ENCODE results near the gene SCAMP4. TPM values are rescaled to one million over a fixed set of nuclear protein-coding genes. Genes with fewer than 3 reads are reported as not detected.
A peak's percentile ranks its signal among the peaks of the same experiment; 100 is the strongest.

The SCAMP4 gene
- total and polyA plus RNA-seq, 2 of the 13 experiments (the other 11 are each of a cell fraction or from before 2014, with no cell fraction given): 10.7 to 13.7 TPM

GRCh38 chr19:1905863-1906375 is 720 bp downstream of the SCAMP4 start:
- H3K27ac ChIP-seq (ENCODE audit: extremely low read length, insufficient read depth, low read length): peak overlapping the region; percentile 69
- in situ Hi-C loops (cut with HindIII; ENCODE audit: extremely low pct_ligation_motif_present, low pct_unique_long_range_greater_than_20kb): no loop called here
- 0 out of 2 replicates have a peak, but pooled peaks have one; percentile 6 for TF ChIP-seq HDAC2 (CRISPR knock-in tag; IDR thresholded peaks at IDR 0.05)
- TF ChIP-seq GMEB2 (CRISPR knock-in tag; IDR thresholded peaks at IDR 0.05; ENCODE audit: low read depth): no peak
- no peak for TF ChIP-seq NR2F1 (CRISPR knock-in tag; IDR thresholded peaks at IDR 0.05)
- TF ChIP-seq KAT7 (CRISPR knock-in tag; IDR thresholded peaks at IDR 0.05; ENCODE audit: borderline replicate concordance): no peak
- TF ChIP-seq CHCHD3 (CRISPR knock-in tag; IDR thresholded peaks at IDR 0.05): no peak
- no peak for TF ChIP-seq RFXANK (CRISPR knock-in tag; IDR thresholded peaks at IDR 0.05)
- TF ChIP-seq ZBTB38 (CRISPR knock-in tag; IDR thresholded peaks at IDR 0.05): no peak
- 0 out of 2 replicates have a peak, but pooled peaks have one; percentile 3 for TF ChIP-seq ZFP37 (CRISPR knock-in tag; IDR thresholded peaks at IDR 0.05; ENCODE audit: borderline replicate concordance)
- TF ChIP-seq KDM5B (CRISPR knock-in tag; IDR thresholded peaks at IDR 0.05; ENCODE audit: borderline replicate concordance): 0 out of 2 replicates have a peak, but pooled peaks have one; percentile 9
- TF ChIP-seq TBX3 (IDR thresholded peaks at IDR 0.05; ENCODE audit: borderline replicate concordance): no peak
- TF ChIP-seq, protein P1, sequence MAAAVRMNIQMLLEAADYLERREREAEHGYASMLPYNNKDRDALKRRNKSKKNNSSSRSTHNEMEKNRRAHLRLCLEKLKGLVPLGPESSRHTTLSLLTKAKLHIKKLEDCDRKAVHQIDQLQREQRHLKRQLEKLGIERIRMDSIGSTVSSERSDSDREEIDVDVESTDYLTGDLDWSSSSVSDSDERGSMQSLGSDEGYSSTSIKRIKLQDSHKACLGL (CRISPR knock-in tag; IDR thresholded peaks at IDR 0.05): no peak
- TF ChIP-seq, protein P2, sequence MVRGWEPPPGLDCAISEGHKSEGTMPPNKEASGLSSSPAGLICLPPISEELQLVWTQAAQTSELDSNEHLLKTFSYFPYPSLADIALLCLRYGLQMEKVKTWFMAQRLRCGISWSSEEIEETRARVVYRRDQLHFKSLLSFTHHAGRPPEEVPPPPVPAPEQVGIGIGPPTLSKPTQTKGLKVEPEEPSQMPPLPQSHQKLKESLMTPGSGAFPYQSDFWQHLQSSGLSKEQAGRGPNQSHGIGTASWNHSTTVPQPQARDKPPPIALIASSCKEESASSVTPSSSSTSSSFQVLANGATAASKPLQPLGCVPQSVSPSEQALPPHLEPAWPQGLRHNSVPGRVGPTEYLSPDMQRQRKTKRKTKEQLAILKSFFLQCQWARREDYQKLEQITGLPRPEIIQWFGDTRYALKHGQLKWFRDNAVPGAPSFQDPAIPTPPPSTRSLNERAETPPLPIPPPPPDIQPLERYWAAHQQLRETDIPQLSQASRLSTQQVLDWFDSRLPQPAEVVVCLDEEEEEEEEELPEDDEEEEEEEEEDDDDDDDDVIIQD (CRISPR knock-in tag; IDR thresholded peaks at IDR 0.05; ENCODE audit: low read depth): no peak
- TF ChIP-seq SATB2 (CRISPR knock-in tag; IDR thresholded peaks at IDR 0.05): no peak
- no peak for TF ChIP-seq BCL3 (CRISPR knock-in tag; IDR thresholded peaks at IDR 0.05)
- no peak; the same call in 1 of the 2 replicates for TF ChIP-seq DNMT1 (CRISPR knock-in tag; IDR thresholded peaks at IDR 0.05)
- no peak for TF ChIP-seq ZNF883 (CRISPR knock-in tag; IDR thresholded peaks at IDR 0.05; ENCODE audit: not compliant biosample characterization)
- no peak for TF ChIP-seq ZNF576 (CRISPR knock-in tag; IDR thresholded peaks at IDR 0.05)
- TF ChIP-seq TEF (CRISPR knock-in tag; IDR thresholded peaks at IDR 0.05): no peak

More at GRCh38 chr19:1905863-1906375, 720 bp downstream of the SCAMP4 start:
- peak overlapping the region; percentile 79 for H3K9ac ChIP-seq (ENCODE audit: insufficient read depth, low read depth, low read length)
- FAIRE-seq (no peak), ATAC-seq (no peak), DNase-seq (ENCODE audit: low spot score) (no peak)
- peaks cover 43% of the 10 kb centered on the region for H3K79me2 ChIP-seq (ENCODE audit: insufficient read depth, low read length)
- no peak overlapping the region for H2AFZ ChIP-seq (ENCODE audit: low read length)
- H3K9me3 ChIP-seq (ENCODE audit: low read length): no peaks in the 10 kb centered on the region
- H3K4me3 ChIP-seq (replicated peaks in 1 of 3; ENCODE audit: insufficient read depth in 1 of 3, low read depth in 2 of 3, low read length in 3 of 3): peak overlapping the region; percentile 62 to 75 (median 74); a peak in 5 of 6 replicates
- intact Hi-C loops (cut with micrococcal nuclease; ENCODE audit: unreplicated experiment): no loop called here
- CTCF ChIA-PET (ENCODE audit: low intra/inter-chr PET ratio, low total read pairs): no interaction called here
- H3K36me3 ChIP-seq (replicated peaks in 1 of 2; ENCODE audit: control insufficient read depth in 1 of 2, insufficient read depth in 2 of 2, low read length in 2 of 2): no peaks in the 10 kb centered on the region; a peak in 1 of 5 replicates
- POLR2A ChIA-PET: interaction anchor here (0.5 to 3.5 kb wide), 5 partner anchors 8 to 147 kb away, joined by 3 to 14 read pairs (median 3); no protein-coding TSS in a partner anchor
- no TSS peak for BruUV-seq (replicated peaks)
- H4K20me1 ChIP-seq (ENCODE audit: insufficient read depth, low read length): peaks cover 6% of the 10 kb centered on the region; the same call in 1 of the 2 replicates
- H3K27me3 ChIP-seq (ENCODE audit: control insufficient read depth in 1 of 2, insufficient read depth in 2 of 2, low read length in 2 of 2): no peaks in the 10 kb centered on the region
- H3K4me1 ChIP-seq (ENCODE audit: insufficient read depth, low read length): peaks cover 78% of the 10 kb centered on the region
- WGBS (ENCODE audit: low lambda C conversion rate): 81% methylated on average over 15 of the region's 15 CpGs
- peak overlapping the region; percentile 77 for H3K4me2 ChIP-seq (ENCODE audit: low read depth, low read length)

All from HepG2 (cell line).